ENCODE data around the gene SLC24A3.

Gene SLC24A3

DNA sequence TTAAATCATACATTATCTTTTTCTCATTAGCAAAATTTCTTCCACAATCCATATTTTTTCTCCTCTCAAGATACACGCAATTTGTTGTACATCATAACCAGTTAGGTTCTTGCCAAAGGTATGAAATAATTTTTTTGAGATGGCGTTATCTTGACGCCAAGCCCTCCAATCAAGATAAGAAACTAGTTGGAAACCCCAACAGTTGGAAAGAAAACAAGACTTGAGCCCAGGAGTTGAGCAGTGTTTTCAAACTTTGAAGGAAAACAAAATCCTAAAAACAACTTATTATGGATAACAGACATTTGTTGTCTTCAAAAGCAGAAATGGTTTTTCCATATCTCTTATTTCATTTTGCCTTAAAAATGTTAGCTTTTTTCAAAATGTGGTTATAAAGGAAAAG lies 184.8 kb downstream of the SLC24A3 start:
- DNase-seq: no peak

DNA sequence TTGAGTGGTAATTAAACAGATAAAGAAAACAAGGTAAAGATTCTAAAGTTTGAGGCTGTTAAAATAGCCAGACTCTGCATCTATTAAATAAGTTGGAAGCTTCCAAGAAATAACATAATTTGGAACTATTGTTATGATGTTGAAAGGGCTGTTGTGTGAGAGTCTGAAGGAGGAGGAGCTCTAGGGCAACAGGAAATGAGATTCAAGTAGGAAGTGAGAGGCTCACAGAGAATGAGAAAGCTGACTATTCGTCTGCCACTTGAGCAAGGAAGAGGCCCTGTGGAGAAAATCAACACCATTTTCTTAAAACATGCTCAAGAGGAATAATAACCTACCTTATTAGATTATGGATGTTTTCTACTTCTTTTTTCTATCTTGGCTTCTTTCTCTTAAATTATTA lies 185.2 kb downstream of the SLC24A3 start:
- no peak for DNase-seq

DNA sequence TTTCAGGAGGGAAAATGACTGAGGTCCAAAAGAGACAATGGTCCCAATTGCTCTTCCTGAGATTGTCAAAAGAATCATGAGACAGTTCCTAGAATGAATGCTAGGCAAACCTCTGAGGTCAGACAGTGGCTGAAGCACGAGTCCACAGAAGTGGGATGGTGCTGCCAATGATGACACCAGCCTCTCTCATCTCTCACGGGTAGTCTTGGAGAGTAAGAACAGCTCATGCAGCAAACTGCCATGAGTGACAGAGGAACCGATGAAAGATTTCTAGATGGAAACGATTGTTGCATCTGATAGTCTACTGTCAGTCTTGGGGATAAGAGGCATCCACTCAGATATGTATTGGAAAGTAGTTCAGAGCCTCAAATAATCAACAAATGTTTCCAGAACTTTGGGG lies 188.7 kb downstream of the SLC24A3 start:
- no peak for DNase-seq

DNA sequence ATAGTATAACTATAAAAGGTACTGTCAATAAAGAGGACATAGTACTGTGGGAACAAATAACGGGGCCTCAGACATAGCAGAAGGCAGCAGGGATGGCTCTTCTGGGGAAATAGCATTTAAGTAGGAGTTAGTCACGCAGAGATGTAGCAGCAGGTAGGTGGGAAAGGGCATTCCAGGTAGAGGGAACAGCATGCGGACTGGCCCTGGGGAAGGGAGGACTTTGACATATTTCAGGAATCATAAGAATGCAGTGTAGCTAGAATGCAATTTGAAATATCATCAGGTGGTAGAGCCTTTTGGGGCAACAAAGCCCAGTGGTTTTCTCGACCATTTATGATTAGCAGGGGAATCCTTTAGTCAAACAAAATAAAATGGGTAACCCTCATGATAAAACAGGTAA lies 191.1 kb downstream of the SLC24A3 start:
- DNase-seq: no peak

DNA sequence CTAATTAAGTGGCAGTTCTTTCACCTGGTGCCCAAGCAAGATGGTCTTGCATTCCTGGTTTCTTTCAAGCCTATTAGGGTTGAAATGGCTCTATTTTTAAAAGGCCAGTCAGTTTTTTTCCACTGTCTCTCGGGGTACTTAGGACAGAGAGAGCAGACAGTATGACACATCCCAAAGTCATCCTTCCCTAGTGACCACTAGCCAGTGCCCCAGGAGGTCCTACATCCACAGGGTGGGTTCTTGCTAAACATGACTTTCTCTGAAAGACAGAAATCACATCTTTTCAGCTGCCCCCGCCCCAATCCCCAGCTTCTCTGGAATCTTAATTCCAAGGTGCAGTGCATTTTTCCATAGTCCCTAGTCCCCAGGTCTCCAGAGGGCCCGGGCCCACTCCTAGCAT lies 192.4 kb downstream of the SLC24A3 start:
- DNase-seq: no peak

DNA sequence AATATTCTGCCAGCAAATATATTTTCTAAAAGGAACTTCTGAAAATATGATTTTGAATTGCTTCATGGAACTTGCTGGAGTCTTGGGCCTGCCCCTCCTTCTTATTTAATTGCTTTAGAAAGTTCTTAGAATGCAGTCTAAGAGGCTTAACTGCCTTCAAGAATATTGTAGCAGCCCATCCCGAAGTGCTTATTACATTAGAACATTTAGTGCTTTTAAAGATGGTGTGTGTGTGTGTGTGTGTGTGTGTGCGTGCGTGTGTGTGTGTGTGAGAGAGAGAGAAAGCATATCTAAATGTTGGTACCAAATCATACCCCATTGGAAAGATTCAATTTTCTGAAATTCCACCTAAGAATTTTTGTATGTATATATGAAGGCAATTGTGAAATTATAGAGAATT lies 193.5 kb downstream of the SLC24A3 start:
- DNase-seq: no peak

DNA sequence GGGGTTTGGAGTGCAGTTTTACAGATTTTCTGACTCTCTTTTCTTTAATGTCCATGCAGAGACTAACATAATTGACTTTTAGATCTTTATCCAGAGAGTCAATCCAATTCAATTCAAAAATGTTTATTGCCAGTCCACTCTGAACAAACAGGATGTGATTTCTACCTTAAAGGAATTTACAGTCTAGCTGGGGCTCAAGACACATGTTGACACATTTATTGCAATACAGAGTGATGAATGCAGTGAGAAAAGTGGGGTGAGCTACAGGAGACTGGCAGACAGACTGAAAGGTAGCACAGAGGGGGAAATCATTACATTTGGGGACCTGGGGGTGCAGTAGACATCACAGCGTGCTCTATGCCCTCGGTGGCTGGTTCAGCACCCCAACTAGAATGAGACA lies 193.9 kb downstream of the SLC24A3 start:
- no peak for DNase-seq

DNA sequence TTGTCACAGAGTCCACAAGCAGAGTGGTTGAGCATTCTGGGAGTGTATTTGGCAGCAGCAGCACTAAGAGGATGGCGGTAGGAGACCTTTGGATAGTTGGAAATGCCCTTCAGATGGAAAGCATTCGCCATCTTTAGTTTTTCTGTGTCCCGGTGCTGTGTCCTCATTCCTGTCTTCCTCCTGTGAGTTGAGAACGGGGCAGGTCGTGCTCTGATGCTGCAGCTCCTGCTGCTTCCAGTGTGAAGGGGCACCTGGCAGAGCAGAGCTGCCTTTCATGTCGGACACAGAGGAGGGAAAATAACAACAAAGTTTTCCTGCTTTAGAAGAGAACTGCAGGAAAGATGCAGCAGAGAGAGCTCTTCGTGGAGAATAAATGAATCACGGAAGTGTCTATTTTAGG lies 194.8 kb downstream of the SLC24A3 start:
- no peak for DNase-seq

DNA sequence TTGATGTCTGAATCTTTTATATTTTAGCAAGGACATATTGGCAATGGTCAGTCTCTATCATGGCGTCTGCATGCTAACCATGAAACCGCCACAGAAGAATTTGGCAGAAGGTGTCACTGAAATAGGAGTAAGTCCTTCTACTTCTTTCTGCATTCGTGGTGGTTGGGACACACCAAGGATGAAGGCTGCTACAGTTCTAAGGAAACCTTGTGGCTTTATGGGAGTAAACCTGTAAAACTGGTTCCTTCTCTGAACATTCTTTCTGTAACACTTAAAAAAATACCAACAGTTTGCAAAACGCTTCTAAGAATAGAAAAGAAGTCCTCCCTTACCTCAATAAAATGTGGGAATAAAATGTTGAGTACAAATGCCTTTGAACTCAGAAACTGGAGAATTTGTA lies 195.3 kb downstream of the SLC24A3 start:
- no peak for DNase-seq

DNA sequence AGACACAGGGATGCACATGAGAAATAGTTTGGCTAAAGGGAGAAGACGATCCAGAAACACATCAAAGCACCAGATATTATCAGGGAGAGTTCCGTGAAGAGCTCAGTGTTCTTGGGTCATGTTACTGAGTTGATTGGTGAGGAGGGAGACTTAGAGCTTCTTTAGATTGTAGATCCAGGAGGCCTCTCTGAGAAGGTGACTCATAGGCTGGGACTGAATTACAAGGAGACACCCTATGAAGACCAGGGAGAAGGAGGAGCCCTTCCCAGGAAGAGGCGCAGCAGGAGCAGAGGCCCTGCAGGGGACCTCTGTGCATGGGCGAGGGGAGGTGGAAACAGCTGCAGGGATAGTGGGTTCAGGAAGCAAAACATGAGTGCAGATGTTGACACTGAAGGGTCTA lies 196.5 kb downstream of the SLC24A3 start:
- no peak for DNase-seq

DNA sequence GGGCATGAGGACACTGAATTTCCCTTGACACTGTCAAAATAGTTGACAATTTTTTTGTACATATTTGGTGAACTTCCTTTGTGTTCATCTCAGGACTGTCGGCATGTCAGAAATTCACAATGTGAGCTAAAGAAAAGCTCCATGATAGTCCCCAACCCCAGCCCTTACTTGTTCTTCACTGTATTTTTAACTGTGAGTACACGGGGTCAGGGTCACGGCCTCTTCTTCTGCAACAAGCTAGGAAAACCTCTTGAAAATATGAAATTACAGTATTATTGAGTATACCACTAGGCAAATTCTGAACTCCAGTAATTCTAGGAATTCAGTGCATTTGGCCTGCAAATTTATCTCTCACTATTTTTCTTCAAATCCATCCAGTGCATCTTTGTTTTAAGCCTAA lies 199.4 kb downstream of the SLC24A3 start:
- DNase-seq: no peak

DNA sequence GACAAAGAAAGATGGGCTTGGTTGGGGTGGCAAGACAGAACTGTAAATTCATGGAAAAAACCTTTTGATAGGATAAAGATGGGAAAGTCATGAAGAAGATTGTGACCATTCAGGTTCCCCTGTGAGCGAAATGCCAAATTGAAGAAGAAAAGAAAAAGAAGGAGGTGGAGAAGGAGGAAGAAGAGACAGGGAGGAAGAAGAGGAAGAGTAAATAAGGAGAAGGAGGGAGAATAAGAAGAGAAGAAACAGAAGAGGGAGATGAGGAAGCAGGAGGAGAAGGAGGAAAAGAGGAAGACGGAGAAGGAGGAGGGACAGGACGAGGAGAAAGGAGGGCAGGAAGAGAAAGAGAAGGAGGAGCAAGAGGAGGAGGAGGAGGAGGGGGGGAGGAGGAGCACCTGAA lies 199.8 kb downstream of the SLC24A3 start:
- no peak for DNase-seq

DNA sequence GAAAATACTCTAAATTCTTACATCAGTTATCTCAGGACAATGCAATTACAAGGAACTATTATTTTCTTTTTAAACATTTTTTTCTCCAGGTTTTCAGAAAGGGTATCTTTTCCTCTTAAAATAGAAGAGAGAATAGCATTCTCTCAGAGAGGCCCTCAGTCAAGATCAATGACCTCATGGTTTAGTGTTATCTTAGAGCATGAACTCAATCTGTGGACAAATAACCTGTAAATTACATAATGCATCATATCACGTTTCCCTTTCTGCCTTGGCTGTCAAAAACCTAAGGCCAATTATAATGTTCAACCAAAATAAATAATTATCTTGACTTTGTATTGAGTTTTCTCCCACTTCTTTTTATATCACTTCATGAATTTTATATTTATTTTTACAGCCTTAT lies 202.2 kb downstream of the SLC24A3 start:
- no peak for DNase-seq

DNA sequence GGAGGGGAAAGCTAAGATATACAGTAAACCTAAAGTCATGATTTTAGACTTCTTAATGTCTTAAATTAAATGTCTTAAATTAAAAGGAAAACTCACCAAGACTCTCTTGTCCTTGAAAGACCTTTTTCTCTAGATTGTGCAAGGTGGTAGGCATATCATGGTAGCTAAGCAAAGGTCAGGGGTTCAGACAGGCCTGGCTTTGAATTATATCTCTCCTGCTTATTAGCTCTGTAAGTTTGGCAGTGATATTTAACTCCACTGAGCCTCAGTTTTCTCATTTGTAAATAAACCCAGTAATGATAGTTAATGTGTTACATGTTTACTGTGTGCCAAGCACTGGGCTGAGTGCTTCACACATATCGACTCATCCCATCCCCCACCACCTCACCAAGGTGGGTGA lies 203.3 kb downstream of the SLC24A3 start:
- no peak for DNase-seq

DNA sequence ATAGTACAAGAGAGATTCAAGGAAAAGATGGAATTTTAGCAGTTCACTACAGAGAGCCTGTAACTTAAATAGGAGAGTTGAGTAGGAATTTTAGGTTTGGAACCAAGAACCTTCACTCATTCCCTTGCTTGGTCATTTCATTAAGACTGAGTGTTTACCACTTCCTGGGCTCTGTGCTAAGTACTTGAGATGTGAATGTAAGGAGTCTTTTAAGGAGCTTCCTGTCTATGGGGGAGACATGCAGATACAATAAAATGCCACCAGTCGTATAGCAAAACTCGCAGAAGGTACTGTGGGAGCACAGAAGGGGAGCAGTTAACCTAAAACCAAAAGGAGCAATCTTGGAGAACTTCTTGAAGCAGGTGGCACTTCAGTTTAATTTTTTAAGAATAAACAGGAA lies 204.2 kb downstream of the SLC24A3 start:
- DNase-seq: no peak

DNA sequence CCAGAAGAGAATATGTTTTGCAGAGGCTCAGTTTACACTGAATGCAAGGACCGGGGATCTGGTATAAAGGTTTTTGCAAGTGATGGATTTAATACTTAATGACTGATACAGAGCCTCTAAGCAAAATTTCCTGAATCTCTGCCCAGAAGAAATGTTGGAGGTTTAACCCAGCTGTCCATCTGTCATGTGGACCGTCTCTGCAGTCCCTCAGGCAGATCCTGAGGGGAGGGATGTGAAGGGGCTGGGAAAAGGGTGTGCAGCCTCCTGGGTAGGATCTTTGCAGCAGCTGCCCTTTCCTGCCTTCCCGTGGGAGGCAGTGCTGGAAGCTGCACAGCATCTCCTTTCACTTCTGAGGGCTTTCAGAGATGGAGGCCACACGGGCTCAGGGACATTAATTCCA lies 207.0 kb downstream of the SLC24A3 start:
- DNase-seq: no peak

DNA sequence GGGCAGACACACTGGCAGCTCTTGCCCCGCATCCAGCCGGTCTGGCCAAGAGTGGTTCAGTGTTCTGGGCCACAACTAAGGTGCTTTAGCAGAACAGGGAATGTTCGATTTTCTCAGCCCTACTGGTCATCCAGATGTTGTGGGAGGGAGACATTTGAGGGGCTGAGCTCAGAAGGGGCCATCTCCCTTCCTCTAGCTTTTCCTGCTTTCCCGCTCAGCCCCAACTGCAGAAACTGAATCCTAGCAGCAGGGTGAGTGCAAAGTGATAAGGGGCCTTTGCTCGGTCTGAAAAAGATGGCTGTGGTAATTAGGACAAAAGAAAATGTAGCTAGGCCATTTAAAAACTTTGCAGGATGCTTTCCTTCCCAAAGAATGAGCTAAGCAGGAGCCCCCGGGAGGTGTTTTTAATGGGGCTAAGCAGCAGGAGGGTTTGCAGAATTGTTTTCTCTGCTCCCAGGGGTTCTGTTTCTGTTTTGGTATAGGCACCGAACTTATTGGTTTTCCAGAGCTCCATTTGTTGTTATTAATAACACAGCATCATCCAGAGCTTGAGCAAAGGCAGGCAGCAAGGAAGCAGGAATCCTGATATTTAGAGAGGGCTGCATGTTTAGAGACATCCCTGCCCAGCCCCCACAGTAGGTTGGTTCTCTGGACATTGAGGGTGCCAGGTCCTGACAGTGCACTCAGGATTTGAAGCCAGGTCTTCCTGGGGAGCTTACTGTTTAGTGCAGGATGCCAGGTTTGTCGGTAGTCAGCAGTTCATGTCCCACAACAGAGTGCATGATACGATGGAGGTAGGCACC lies 210.9 kb downstream of the SLC24A3 start:
- DNase-seq: no peak

DNA sequence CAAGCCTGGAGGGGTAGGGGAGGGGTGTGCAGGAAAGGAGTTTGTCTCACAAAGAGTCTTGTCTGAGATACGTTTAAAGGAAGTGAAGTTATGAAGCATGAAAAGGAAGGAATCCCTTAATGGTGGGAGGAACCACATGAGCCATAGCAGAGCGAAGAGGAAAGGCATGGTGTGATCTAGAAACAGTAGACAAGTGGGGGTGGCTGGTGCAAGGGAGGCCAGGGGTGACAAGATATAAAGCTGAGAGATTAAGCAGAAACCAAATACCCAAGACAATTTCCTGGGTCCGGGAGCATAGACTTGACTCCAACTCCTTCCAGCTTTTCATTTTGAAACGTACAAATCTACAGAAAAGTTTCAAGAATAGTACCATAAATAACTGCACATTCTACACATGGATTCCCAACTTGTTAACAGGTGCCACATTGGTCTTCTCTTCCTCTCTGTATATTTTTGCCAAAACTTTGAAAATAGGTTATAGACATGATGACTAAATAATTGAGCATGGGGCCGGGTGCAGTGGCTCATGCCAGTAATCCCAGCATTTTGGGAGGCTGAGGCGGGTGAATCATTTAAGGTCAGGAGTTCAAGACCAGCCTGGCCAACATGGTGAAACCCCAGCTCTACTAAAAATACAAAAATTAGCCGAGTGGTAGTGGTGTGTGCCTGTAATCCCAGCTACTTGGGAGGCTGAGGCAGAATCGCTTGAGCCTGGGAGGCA lies 211.6 kb downstream of the SLC24A3 start:
- no peak for DNase-seq

DNA sequence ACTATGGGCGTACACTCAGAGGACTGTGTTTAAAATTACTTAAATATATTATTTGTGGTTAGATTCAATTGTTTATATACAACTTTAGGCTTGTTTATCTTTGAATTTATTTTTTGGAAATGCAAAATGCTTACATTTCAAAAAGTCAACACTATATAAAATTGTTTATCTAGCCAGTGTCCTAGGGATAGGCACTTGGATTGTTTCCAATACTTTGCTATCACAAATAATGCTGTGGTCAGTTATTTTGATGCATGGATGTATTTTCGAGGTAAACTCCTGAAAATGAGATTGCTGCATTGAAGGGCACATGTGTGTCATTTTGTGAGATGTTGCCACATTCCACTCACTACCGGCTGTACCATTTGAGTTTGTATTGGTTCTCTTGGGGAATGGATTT lies 213.9 kb downstream of the SLC24A3 start:
- no peak for DNase-seq

DNA sequence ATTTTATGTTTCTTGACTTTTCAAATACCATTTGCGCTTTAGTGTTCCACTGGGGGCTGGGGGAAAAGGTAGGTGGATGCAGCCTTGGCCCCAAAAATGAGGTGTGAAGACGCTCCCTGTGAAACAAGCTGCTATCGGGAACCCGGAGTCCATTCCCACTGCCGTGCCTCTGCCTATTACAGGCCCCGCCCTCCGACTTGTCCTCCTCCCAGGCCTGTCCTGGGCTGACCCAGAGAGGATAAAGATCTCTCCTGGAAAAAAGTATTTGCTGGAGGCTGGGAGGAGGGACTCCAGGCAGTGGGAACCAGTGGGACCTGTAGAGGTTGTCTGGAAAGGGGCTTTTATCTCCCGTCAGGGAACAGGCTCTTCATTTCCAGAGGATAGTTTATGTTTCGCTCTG lies 215.0 kb downstream of the SLC24A3 start:
- no peak for DNase-seq

DNA sequence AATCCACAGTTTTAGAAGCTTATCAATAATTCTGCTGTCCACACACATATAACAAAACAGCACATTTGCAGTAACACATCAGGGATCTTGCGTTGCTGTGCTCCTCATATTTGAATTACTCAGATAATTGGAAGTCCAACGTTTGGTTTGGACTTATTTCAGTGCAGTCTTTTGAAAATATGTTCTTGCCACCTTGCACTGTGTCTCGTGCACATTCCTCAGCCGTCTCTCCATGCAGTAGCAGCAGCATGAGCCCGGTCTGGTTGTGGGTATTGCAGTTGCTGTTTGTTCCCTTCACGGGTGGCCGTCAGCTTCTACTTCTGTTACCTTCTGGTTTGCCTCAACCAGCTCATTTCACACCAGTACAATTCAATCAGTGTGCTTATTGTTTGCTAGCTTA lies 215.5 kb downstream of the SLC24A3 start:
- no peak for DNase-seq

DNA sequence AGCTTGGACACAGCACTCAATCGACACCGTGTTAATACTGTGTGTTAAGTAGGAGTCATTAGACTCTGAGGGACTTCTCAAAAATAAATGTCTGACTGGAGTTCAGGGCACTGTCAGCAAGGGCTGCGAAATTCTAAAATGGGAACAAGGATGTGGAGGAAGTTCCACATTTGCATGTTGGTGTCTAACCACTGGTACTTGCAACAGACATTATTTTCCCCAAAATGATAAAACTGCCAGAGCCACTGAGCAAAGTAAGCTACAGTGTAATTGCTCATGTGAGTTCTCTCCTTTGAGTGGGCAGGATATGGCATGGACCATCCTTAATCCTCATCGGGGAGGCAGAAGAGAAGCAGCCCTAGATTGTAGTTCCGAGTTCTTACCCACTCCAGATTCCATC lies 215.9 kb downstream of the SLC24A3 start:
- no peak for DNase-seq

DNA sequence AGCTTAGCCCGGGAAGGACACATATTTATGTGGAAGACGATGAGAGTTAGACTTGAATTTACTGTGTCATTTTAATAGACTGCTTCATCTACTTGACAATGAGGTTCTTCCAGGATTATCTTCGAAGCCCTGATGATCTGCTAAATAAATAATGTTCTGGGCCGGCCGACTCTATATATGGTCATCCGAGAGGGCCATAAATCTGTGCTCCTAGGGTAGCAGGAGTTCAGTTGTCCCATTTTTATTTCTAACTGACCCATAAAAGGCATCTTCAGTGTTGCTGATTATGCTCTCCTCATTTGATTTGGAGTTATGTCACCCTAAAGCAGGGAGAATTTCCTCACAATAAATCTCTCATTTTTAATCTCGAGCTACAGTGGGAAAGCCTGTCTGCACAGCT lies 217.1 kb downstream of the SLC24A3 start:
- DNase-seq: no peak

DNA sequence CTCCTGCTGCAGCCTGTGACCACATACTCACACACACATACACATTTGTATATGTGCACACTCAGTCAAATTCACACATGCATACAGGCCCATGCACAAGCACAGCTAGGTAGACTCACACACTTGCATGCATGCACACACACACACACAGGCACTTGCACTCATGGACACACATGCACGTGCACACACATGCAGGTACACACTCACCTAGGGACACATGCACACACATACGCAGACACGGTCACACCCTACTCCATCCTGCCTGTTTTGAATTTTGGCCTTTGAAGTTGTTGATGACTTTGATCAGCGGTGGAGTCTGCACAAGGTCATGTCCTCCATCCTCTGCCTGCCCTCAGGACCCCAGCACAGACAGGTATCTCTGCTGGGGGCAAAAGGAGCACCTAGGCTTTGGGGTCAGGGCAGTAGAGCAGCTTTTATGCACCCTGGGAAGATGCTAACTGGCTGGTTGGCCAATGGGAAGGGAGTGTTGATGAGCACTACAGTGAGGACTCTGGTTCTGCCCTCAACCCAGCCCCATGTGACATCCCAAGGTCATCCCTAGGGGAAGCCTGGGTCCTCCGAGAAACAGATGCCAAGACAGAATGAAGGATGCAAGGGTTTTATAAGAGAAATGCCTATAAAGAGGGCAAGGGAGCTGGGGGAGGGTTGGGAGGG lies 218.3 kb downstream of the SLC24A3 start:
- DNase-seq: no peak
